ENCODE results near the gene SDF2L1.

The SDF2L1 gene

DNA sequence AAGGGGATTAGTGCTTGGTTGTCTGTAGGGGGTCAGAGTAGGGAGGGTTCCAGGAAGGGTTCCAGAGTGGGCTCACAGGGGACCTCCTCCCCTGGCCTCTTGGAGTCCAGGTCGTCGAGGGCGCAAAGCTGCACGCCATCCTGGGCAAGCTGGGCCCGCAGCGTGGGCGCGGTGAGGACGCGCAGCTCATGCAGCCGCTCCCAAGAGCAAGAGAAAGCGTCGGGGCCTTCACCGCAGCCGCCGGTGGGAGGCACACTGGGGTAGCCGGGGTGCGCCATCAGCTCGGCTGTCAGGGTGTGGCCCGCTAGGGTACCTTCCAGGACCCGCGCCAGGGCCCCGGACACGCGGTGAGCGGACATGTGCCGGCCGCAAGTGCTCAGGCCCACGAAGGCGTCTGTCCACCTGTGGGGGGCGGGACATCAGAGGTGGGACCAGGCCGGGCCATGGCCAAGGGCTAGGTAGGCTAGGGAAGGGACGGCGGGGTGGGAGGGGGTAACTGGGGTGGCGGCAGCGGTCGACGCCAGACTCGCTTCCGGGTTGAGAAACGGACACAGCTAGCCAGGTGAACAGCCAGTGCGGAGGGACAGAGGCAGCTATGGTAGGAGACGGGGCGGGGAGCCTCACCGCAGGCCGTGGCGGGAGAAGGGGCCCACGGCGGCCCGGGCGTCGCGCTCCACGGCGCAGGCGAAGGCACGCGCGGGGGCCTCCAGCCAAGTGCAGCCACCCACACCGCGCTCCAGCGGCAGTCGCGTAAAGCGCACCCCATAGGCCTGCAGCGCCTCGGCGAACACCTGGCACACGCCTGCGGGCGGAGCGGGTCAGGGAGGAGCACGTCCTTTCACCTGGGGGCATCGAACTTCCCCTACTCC, 13.5 kb upstream of the SDF2L1 start:
- H3K27me3 ChIP-seq (ENCODE audit: insufficient read depth, low read length, poor library complexity): no peaks in the 10 kb centered on the region
- no peak overlapping the region for H3K18ac ChIP-seq (ENCODE audit: low read length)
- peaks cover 5% of the 10 kb centered on the region for H3K79me2 ChIP-seq (ENCODE audit: control insufficient read depth, insufficient read depth, low read length)
- H3K4me2 ChIP-seq (ENCODE audit: low read length): peak overlapping the region; percentile 61
- H3K56ac ChIP-seq (ENCODE audit: low read length): peak overlapping the region; percentile 77
- no peak overlapping the region for H3K23ac ChIP-seq (ENCODE audit: low read length)
- DNase-seq: no peak
- no peak overlapping the region for H3K27ac ChIP-seq (ENCODE audit: low read depth, low read length)
- peak overlapping the region; percentile 65 for H3K9ac ChIP-seq (ENCODE audit: low read length)
- H4K8ac ChIP-seq (ENCODE audit: low read depth, low read length): no peak overlapping the region
- H2BK5ac ChIP-seq (ENCODE audit: low read length): no peak overlapping the region
- H3K36me3 ChIP-seq (ENCODE audit: control insufficient read depth, insufficient read depth, low read length): no peaks in the 10 kb centered on the region
- H3K4me3 ChIP-seq (ENCODE audit: low read length): peak overlapping the region; percentile 10
- H2BK15ac ChIP-seq (replicated peaks; ENCODE audit: low read depth): no peak overlapping the region
- H2AK5ac ChIP-seq (ENCODE audit: low read length): no peak overlapping the region
- no peak overlapping the region for H4K5ac ChIP-seq (ENCODE audit: low read length)
- H2BK120ac ChIP-seq (ENCODE audit: low read depth, low read length): no peak overlapping the region
- WGBS (ENCODE audit: extremely low coverage, insufficient coverage, low lambda C conversion rate): no CpG with 5 or more reads among the region's 74 CpGs
- peaks cover 17% of the 10 kb centered on the region for H3K79me1 ChIP-seq (ENCODE audit: low read length)
- no peaks in the 10 kb centered on the region for H3K4me1 ChIP-seq (ENCODE audit: control insufficient read depth, low read depth, low read length)
- peak overlapping the region; percentile 0 for H3K4ac ChIP-seq (ENCODE audit: low read depth, low read length)

DNA sequence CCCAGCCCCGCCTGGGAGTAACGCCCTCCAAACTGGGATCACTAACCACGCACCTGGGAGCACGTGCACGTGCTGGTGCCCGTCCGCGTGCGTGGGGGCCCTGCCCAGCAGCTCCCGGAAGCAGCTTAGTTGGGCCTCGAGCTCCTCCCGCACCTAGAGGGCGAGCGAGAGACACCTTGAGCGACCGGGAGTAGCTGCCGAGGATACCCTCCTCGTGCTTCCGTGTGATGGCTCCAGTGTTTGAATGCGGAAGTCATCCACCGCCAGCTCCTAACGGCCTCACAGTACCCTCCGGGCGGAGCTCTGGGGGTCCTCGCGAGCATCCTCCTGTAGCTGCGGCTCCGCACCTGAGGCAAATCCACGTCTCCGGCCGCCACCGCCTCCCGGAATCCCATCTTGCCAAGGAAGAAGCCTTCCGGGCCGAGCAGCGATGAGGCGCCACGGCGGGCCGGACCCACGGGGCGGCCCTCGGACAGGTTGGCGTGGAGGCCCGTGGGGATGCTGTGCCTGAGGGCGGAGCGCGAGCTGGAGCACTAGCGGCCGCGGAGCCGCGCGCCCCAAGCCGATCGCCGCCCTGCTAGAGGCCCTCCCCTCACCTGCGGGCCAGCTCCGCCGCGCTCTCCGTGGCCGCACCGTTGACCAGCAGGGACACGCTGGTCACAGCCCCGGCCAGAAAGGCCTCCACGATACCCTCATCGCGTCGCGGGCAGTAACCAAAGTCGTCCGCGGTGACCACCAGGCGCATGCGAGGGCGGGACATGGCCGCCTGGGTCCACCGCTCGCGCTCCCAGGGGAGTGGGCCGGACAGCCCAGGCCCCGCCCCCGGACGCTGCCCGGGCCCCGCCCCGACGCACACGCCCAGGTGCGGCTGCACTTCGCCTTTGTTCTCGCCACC, 12.6 kb upstream of the SDF2L1 start, which contains the start of gene YDJC:
TSS of gene YDJC (minus strand) at position 768 of the 895 bp plus-strand sequence. CDS start at position 760, 8 bp downstream.
- H3K79me1 ChIP-seq (ENCODE audit: low read length): peaks cover 15% of the 10 kb centered on the region
- no peaks in the 10 kb centered on the region for H3K4me1 ChIP-seq (ENCODE audit: control insufficient read depth, low read depth, low read length)
- peak within 1 kb of the TSS; percentile 99 for H3K56ac ChIP-seq (ENCODE audit: low read length)
- H2AK5ac ChIP-seq (ENCODE audit: low read length): peak within 1 kb of the TSS; percentile 74
- H4K8ac ChIP-seq (ENCODE audit: low read depth, low read length): no peak within 1 kb of the TSS
- no peak within 1 kb of the TSS for H4K5ac ChIP-seq (ENCODE audit: low read length)
- DNase-seq: peak; percentile 96
- H3K4me2 ChIP-seq (ENCODE audit: low read length): peak within 1 kb of the TSS; percentile 87
- H3K4ac ChIP-seq (ENCODE audit: low read depth, low read length): peak within 1 kb of the TSS; percentile 74
- peak within 1 kb of the TSS; percentile 94 for H3K23ac ChIP-seq (ENCODE audit: low read length)
- H2BK15ac ChIP-seq (replicated peaks; ENCODE audit: low read depth): no peak within 1 kb of the TSS
- H3K4me3 ChIP-seq (ENCODE audit: low read length): peak within 1 kb of the TSS; percentile 80
- H2BK120ac ChIP-seq (ENCODE audit: low read depth, low read length): no peak within 1 kb of the TSS
- H3K27me3 ChIP-seq (ENCODE audit: insufficient read depth, low read length, poor library complexity): no peaks in the 10 kb centered on the region
- H3K9ac ChIP-seq (ENCODE audit: low read length): peak within 1 kb of the TSS; percentile 98
- peak within 1 kb of the TSS; percentile 75 for H2BK5ac ChIP-seq (ENCODE audit: low read length)
- H3K18ac ChIP-seq (ENCODE audit: low read length): peak within 1 kb of the TSS; percentile 33
- H3K27ac ChIP-seq (ENCODE audit: low read depth, low read length): no peak within 1 kb of the TSS
- H3K79me2 ChIP-seq (ENCODE audit: control insufficient read depth, insufficient read depth, low read length): peaks cover 5% of the 10 kb centered on the region
- H3K36me3 ChIP-seq (ENCODE audit: control insufficient read depth, insufficient read depth, low read length): no peaks in the 10 kb centered on the region
- WGBS (ENCODE audit: extremely low coverage, insufficient coverage, low lambda C conversion rate): no CpG with 5 or more reads among the region's 93 CpGs

DNA sequence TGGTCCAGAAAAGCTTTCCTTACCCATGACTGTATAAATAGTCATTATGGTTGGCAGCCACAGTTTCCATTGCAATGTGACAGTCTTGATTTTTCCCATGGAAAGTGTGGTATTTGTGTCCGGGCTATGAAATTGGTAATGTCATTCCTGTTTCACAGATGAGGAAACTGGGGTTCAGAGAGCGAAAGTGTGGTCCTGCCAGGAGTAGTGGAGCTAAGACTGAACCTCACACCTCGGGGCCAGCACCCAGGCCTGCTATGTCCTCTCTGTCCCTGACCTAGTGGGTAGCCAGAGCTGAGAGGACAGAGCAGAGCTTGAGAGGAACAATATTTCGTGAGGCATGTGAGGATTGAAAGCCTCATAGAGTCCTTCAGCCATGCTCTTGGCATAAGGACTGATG, 11.1 kb upstream of the SDF2L1 start:
- Histone ChIP-seq H3K36me3 (ENCODE audit: control insufficient read depth, insufficient read depth, low read length) (no peaks in the 10 kb centered on the region), H3K23ac (ENCODE audit: low read length) (no peak overlapping the region), H3K79me2 (ENCODE audit: control insufficient read depth, insufficient read depth, low read length) (peaks cover 5% of the 10 kb centered on the region), H4K5ac (ENCODE audit: low read length) (no peak overlapping the region), H3K9ac (ENCODE audit: low read length) (no peak overlapping the region), H3K4me3 (ENCODE audit: low read length) (no peak overlapping the region), H4K8ac (ENCODE audit: low read depth, low read length) (no peak overlapping the region), H3K4ac (ENCODE audit: low read depth, low read length) (no peak overlapping the region), H2BK5ac (ENCODE audit: low read length) (no peak overlapping the region), H3K27me3 (ENCODE audit: insufficient read depth, low read length, poor library complexity) (no peaks in the 10 kb centered on the region), H2AK5ac (ENCODE audit: low read length) (no peak overlapping the region), H3K18ac (ENCODE audit: low read length) (no peak overlapping the region), H3K4me1 (ENCODE audit: control insufficient read depth, low read depth, low read length) (no peaks in the 10 kb centered on the region), H2BK15ac (replicated peaks; ENCODE audit: low read depth) (no peak overlapping the region), H3K4me2 (ENCODE audit: low read length) (no peak overlapping the region), H3K56ac (ENCODE audit: low read length) (no peak overlapping the region), H3K27ac (ENCODE audit: low read depth, low read length) (no peak overlapping the region), H3K79me1 (ENCODE audit: low read length) (peaks cover 14% of the 10 kb centered on the region), H2BK120ac (ENCODE audit: low read depth, low read length) (no peak overlapping the region)
- no peak for DNase-seq
- no CpG with 5 or more reads among the region's 4 CpGs for WGBS (ENCODE audit: extremely low coverage, insufficient coverage, low lambda C conversion rate)

DNA sequence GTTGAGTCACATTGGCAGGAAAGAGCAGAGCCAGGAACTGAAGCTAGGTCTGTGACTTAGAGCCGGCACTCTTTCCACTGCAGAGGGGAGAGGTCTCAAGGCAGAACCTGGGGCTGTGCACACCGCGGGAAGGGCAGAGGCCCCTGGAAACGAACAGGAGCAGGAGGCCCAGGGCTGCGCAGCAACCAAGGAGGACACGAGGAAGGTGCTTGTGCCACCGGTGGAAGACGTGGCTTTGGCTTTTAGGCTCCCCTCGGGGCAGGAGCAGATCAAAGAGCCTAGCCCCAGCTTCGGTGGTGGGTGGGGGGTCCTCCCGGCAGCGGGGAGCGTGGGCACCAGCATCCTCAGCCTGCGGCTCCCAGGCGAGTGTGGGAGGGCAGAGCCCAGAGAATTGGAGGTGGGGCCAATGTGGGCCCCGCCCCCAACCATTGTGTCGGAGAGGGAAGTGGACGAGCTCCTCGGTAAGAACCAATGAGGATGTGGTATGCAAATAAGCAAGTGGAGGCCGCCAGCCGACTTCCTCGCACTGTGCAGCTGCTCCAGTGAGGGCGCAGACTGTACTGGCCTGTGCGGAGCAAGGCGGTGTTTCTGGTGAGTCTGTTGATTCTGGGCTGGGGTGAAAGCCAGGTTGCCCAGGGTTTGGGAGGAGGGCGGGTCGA, 9.7 kb upstream of the SDF2L1 start, which contains the start of gene CCDC116:
TSS of gene CCDC116 (plus strand) at position 524 of the 659 bp plus-strand sequence. CDS start 422 bp downstream, outside the sequence.
- Histone ChIP-seq H2BK15ac (replicated peaks; ENCODE audit: low read depth) (no peak within 1 kb of the TSS), H2BK120ac (ENCODE audit: low read depth, low read length) (no peak within 1 kb of the TSS), H3K36me3 (ENCODE audit: control insufficient read depth, insufficient read depth, low read length) (no peaks in the 10 kb centered on the region), H3K4me1 (ENCODE audit: control insufficient read depth, low read depth, low read length) (no peaks in the 10 kb centered on the region), H3K23ac (ENCODE audit: low read length) (no peak within 1 kb of the TSS), H3K4me3 (ENCODE audit: low read length) (no peak within 1 kb of the TSS), H3K79me2 (ENCODE audit: control insufficient read depth, insufficient read depth, low read length) (peaks cover 5% of the 10 kb centered on the region), H4K8ac (ENCODE audit: low read depth, low read length) (no peak within 1 kb of the TSS), H3K27ac (ENCODE audit: low read depth, low read length) (no peak within 1 kb of the TSS), H3K79me1 (ENCODE audit: low read length) (peaks cover 7% of the 10 kb centered on the region), H3K56ac (ENCODE audit: low read length) (no peak within 1 kb of the TSS), H3K9ac (ENCODE audit: low read length) (no peak within 1 kb of the TSS), H2BK5ac (ENCODE audit: low read length) (no peak within 1 kb of the TSS), H3K18ac (ENCODE audit: low read length) (no peak within 1 kb of the TSS), H2AK5ac (ENCODE audit: low read length) (no peak within 1 kb of the TSS), H3K4me2 (ENCODE audit: low read length) (no peak within 1 kb of the TSS), H3K27me3 (ENCODE audit: insufficient read depth, low read length, poor library complexity) (no peaks in the 10 kb centered on the region), H4K5ac (ENCODE audit: low read length) (no peak within 1 kb of the TSS), H3K4ac (ENCODE audit: low read depth, low read length) (no peak within 1 kb of the TSS)
- peak; percentile 63 for DNase-seq
- WGBS (ENCODE audit: extremely low coverage, insufficient coverage, low lambda C conversion rate): no CpG with 5 or more reads among the region's 27 CpGs

DNA sequence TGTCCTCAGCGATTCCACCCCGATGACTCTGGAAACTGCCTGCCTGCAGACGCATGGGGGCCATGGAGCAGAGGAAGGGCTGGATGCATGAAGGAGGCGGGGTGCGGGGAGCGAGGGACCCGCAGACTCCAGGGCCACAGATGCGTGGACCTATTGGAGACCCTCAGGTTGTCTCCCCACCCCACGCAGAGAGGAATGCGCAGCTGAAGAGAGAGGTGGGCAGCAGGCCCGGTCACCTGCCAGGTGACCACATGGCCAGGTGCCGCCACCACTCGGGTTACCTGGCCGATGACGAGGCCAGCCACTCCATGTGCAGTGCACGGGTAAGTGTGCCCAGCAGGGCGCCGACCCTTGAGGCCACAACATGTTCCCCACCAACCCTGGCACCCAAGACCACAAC, 9.2 kb upstream of the SDF2L1 start:
- no peak for DNase-seq
- H2BK5ac ChIP-seq (ENCODE audit: low read length): no peak overlapping the region
- no peaks in the 10 kb centered on the region for H3K27me3 ChIP-seq (ENCODE audit: insufficient read depth, low read length, poor library complexity)
- H3K4me1 ChIP-seq (ENCODE audit: control insufficient read depth, low read depth, low read length): no peaks in the 10 kb centered on the region
- no peak overlapping the region for H3K23ac ChIP-seq (ENCODE audit: low read length)
- H2BK120ac ChIP-seq (ENCODE audit: low read depth, low read length): no peak overlapping the region
- H3K79me1 ChIP-seq (ENCODE audit: low read length): peaks cover 7% of the 10 kb centered on the region
- H2BK15ac ChIP-seq (replicated peaks; ENCODE audit: low read depth): no peak overlapping the region
- H3K4me3 ChIP-seq (ENCODE audit: low read length): no peak overlapping the region
- no peak overlapping the region for H4K8ac ChIP-seq (ENCODE audit: low read depth, low read length)
- WGBS (ENCODE audit: extremely low coverage, insufficient coverage, low lambda C conversion rate): no CpG with 5 or more reads among the region's 18 CpGs
- H3K56ac ChIP-seq (ENCODE audit: low read length): no peak overlapping the region
- no peak overlapping the region for H3K4me2 ChIP-seq (ENCODE audit: low read length)
- no peaks in the 10 kb centered on the region for H3K36me3 ChIP-seq (ENCODE audit: control insufficient read depth, insufficient read depth, low read length)
- no peak overlapping the region for H4K5ac ChIP-seq (ENCODE audit: low read length)
- no peak overlapping the region for H3K18ac ChIP-seq (ENCODE audit: low read length)
- H3K27ac ChIP-seq (ENCODE audit: low read depth, low read length): no peak overlapping the region
- peaks cover 5% of the 10 kb centered on the region for H3K79me2 ChIP-seq (ENCODE audit: control insufficient read depth, insufficient read depth, low read length)
- H2AK5ac ChIP-seq (ENCODE audit: low read length): no peak overlapping the region
- H3K4ac ChIP-seq (ENCODE audit: low read depth, low read length): no peak overlapping the region
- H3K9ac ChIP-seq (ENCODE audit: low read length): no peak overlapping the region

Data from mesendoderm (in vitro differentiated cells).